ENCODE measurements around the gene GEMIN5. TPM values are rescaled to one million over a fixed set of nuclear protein-coding genes. Genes with fewer than 3 reads are reported as not detected.
A peak's percentile ranks its signal among the peaks of the same experiment; 100 is the strongest.

Gene GEMIN5
- total and polyA plus RNA-seq, 2 of the 13 experiments (the other 11 are each of a cell fraction or from before 2014, with no cell fraction given): 6.6 to 28.6 TPM

GRCh38 chr5:154860123-154860522 lies 77.9 kb downstream of the GEMIN5 start (continued):
- no peak for TF ChIP-seq IRX3 (CRISPR knock-in tag; IDR thresholded peaks at IDR 0.05; ENCODE audit: borderline replicate concordance, low read depth)
- peak; percentile 26 for TF ChIP-seq CBX1 (IDR thresholded peaks at IDR 0.05; ENCODE audit: low read depth)
- no peak for TF ChIP-seq ZBTB25 (CRISPR knock-in tag; IDR thresholded peaks at IDR 0.05)
- no peak for TF ChIP-seq HNRNPLL (IDR thresholded peaks at IDR 0.05; ENCODE audit: low read depth, low read length, poor library complexity, severe bottlenecking)
- TF ChIP-seq ZNF670 (CRISPR knock-in tag; IDR thresholded peaks at IDR 0.05; ENCODE audit: borderline replicate concordance): no peak
- TF ChIP-seq ZNF260 (CRISPR knock-in tag; IDR thresholded peaks at IDR 0.05; ENCODE audit: borderline replicate concordance, low read depth): no peak
- no peak for TF ChIP-seq CCDC6 (CRISPR knock-in tag; IDR thresholded peaks at IDR 0.05)
- no peak for TF ChIP-seq ARHGAP35 (CRISPR knock-in tag; IDR thresholded peaks at IDR 0.05; ENCODE audit: borderline replicate concordance)
- no peak for TF ChIP-seq SP2 (CRISPR knock-in tag; IDR thresholded peaks at IDR 0.05)
- TF ChIP-seq PAXIP1 (CRISPR knock-in tag; conservative IDR thresholded peaks at IDR 0.05): peak; percentile 29; the same call in 1 of the 2 replicates
- TF ChIP-seq ZNF720 (CRISPR knock-in tag; IDR thresholded peaks at IDR 0.05): no peak
- TF ChIP-seq WIZ (CRISPR knock-in tag; IDR thresholded peaks at IDR 0.05): no peak
- TF ChIP-seq, protein P1, sequence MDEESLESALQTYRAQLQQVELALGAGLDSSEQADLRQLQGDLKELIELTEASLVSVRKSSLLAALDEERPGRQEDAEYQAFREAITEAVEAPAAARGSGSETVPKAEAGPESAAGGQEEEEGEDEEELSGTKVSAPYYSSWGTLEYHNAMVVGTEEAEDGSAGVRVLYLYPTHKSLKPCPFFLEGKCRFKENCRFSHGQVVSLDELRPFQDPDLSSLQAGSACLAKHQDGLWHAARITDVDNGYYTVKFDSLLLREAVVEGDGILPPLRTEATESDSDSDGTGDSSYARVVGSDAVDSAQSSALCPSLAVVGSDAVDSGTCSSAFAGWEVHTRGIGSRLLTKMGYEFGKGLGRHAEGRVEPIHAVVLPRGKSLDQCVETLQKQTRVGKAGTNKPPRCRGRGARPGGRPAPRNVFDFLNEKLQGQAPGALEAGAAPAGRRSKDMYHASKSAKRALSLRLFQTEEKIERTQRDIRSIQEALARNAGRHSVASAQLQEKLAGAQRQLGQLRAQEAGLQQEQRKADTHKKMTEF (CRISPR knock-in tag; IDR thresholded peaks at IDR 0.05): no peak
- TF ChIP-seq ZNF263 (CRISPR knock-in tag; IDR thresholded peaks at IDR 0.05): peak; percentile 70
- TF ChIP-seq, protein P2, sequence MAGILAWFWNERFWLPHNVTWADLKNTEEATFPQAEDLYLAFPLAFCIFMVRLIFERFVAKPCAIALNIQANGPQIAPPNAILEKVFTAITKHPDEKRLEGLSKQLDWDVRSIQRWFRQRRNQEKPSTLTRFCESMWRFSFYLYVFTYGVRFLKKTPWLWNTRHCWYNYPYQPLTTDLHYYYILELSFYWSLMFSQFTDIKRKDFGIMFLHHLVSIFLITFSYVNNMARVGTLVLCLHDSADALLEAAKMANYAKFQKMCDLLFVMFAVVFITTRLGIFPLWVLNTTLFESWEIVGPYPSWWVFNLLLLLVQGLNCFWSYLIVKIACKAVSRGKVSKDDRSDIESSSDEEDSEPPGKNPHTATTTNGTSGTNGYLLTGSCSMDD (CRISPR knock-in tag; IDR thresholded peaks at IDR 0.05): no peak
- TF ChIP-seq ZNF235 (CRISPR knock-in tag; IDR thresholded peaks at IDR 0.05; ENCODE audit: borderline replicate concordance): no peak
- TF ChIP-seq, protein P3, sequence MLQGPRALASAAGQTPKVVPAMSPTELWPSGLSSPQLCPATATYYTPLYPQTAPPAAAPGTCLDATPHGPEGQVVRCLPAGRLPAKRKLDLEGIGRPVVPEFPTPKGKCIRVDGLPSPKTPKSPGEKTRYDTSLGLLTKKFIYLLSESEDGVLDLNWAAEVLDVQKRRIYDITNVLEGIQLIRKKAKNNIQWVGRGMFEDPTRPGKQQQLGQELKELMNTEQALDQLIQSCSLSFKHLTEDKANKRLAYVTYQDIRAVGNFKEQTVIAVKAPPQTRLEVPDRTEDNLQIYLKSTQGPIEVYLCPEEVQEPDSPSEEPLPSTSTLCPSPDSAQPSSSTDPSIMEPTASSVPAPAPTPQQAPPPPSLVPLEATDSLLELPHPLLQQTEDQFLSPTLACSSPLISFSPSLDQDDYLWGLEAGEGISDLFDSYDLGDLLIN (CRISPR knock-in tag; IDR thresholded peaks at IDR 0.05; ENCODE audit: borderline replicate concordance): no peak
- no peak for TF ChIP-seq ZNF704 (CRISPR knock-in tag; IDR thresholded peaks at IDR 0.05; ENCODE audit: borderline replicate concordance)
- no peak for TF ChIP-seq PRMT3 (CRISPR knock-in tag; IDR thresholded peaks at IDR 0.05; ENCODE audit: borderline replicate concordance, low read depth)
- TF ChIP-seq EEA1 (CRISPR knock-in tag; IDR thresholded peaks at IDR 0.05; ENCODE audit: borderline replicate concordance): no peak
- TF ChIP-seq RARG (CRISPR knock-in tag; IDR thresholded peaks at IDR 0.05; ENCODE audit: low read depth): no peak

Data from HepG2 (cell line).